IMR-90 (cell line): ENCODE results near the gene RNU6-9. TPM values are rescaled to one million over a fixed set of nuclear protein-coding genes. Genes with fewer than 3 reads are reported as not detected.

ENCODE experiments used
- MXI1 ChIP-seq: IDR thresholded peaks from 2 replicates; pipeline ENCODE4 v1.6.1; 2012; ENCODE audit warnings: low read depth, mild to moderate bottlenecking, low read length, moderate library complexity, borderline replicate concordance
- RCOR1 ChIP-seq: IDR thresholded peaks from 2 replicates; pipeline ENCODE4 v1.6.1; 2012; ENCODE audit warnings: mild to moderate bottlenecking, low read length, improper control_type of control experiment; ENCODE audit not compliant: insufficient replicate concordance
- polyA plus RNA-seq, 3 experiments: library from polyadenylated mRNA; depleted of rRNA; stranded (reverse); fragments of >200 nt; gene quantifications; 2 replicates each; pipeline ENCODE4 v1.2.3, GENCODE V29; 2012; ENCODE audit warnings: low replicate concordance in 1 of 3
- total RNA-seq: library from RNA; depleted of rRNA; stranded (reverse); fragments of >200 nt; gene quantifications from 2 replicates; pipeline ENCODE4 v1.2.3, GENCODE V29; 2012

The RNU6-9 gene
- total and polyA plus RNA-seq, 2 of the 4 experiments (the other 2 are of a cell fraction): not detected

DNA sequence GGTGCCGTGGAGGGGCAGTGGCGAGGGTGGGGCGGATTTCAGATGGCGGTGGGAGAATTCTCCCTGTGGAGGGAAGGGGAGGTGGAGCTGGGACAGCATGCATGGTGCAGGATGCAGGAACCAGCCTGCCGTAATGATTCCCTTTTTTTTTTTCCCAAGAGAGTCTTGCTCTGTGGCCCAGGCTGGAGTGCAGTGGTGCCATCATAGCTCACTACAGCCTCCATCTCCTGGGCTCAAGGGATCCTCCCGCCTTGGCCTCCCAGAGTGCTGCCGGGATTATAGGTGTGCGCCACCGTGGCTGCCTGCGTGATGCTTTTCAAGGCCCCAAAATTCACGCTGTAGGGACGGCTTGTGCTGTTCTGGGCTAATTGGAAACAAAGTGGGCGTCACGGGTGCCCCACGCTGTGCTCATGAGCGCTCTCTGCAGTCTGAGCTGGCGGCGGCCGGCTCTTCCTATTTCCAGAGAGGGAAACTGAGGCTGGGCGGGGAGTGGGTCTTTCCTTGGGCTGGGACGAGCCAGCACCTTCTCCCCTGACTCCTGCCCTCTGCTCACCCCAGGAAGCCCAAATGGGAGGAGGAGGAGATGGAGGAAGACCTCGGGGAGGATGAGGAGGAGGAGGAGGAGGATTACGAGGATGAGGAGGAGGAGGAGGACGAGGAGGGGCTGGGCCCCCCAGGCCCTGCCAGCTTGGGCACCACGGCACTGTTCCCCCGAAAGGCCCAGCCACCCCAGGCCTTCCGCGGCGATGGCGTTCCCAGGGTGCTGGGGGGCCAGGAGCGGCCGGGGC is 38.8 kb downstream of the RNU6-9 start (continued):
- no peak for TF ChIP-seq MXI1
- no peak for TF ChIP-seq RCOR1
